ENCODE measurements around the gene LGALS9C.
"Not testable (repeated sequence)": the region's sequence is repeated elsewhere in the genome, so short reads cannot be mapped to it uniquely, and the experiment has no call there.

The LGALS9C gene

DNA sequence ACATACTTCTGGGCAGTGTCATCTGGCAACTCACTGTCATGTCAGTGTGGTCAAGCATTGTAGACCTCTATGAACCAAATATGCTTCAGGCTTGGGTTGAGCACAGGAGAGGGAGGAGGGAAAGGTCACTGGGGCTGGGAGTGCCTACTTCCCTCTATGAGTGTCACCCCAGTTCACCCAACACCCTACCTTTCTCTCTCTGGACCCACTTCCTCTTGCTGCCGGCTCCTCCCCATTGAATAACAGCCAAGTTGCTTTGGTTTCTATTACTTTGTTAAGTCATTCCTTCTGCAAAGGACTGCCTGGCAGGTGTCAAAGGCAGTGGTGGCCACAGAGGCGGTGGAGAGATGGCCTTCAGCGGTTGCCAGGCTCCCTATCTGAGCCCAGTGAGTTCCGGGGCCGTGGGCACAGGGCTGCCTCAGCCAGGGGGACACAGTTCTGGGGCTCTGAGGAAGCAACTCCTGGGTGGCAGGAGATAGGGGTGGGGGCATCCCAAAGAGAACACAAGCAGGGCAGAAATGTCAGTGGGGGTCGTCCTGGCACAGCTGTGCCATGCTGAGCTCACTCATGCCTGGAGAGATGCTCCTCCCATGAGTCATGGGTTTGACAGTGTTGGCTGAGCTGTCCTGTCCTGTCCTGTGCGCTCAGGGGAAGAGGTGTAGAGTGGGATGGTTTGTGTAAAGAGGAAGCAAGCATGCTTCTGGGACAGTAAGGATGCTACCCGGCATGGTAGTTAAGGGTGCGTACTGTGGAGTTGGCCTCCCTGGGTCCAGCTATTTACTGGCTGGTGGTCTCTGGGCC is at the start of gene LGALS9C:
LGALS9C (plus strand) TSS at position 282 of the 801 bp plus-strand sequence; CDS start at position 348, 66 bp downstream.
- DNase-seq (ENCODE audit: low read depth) = not testable (repeated sequence)

DNA sequence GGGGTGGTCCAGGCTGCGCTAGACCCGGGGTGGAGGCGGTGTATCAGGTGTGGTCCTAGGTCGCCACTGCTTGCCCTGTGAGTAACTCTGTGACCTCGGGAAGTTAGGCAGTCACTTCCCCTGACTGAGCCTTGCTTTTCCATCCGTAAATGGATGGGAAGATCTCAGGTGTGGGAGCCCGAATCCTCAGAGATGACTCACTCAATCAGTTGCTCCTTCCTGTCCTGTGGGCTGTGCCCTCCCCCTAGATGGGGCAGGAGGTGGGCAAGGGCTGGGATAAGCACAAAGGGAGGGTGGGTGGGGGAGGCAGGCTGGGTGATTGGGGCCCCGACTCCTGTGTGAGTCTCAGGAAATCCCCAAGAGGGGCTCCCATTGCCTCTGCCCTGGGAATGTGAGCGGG is 44.4 kb upstream of the LGALS9C start:
- not testable (repeated sequence) for DNase-seq (ENCODE audit: low read depth)

DNA sequence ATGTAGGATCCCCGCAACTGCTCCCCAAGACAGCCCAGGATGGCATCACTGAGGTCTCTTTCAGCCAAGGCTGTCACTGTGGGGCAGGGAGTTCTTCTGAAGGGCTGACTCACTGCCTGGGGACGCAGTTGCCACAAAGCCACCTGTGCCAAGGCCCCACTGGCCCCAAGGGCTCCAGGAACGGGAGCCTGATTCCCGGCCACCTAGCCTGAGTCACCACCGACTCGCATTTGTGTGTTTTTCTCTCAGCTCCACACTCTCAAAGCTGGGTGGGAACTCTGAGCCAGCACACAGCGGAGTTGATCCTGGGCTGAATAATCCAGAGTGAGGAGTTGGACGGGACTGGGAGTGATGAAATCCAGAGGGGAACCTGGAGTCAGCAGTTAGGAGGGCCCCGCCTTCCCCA is 37.1 kb upstream of the LGALS9C start:
- not testable (repeated sequence) for DNase-seq (ENCODE audit: low read depth)

DNA sequence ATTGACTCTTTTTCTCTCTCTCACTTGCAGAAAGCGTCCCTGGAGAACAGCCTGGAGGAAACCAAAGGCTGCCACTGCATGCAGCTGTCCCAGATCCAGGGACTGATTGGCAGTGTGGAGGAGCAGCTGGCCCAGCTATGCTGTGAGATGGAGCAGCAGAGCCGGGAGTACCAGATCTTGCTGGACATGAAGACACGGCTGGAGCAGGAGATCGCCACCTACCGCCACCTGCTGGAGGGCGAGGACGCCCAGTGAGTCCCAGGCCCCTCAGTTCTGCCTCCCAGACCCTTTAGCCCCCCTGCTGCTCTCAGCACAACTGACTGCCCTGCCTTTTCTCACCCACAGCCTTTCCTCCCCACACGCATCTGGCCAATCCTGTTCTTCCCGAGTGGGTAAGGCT is 34.5 kb upstream of the LGALS9C start:
- DNase-seq (ENCODE audit: low read depth) = not testable (repeated sequence)

DNA sequence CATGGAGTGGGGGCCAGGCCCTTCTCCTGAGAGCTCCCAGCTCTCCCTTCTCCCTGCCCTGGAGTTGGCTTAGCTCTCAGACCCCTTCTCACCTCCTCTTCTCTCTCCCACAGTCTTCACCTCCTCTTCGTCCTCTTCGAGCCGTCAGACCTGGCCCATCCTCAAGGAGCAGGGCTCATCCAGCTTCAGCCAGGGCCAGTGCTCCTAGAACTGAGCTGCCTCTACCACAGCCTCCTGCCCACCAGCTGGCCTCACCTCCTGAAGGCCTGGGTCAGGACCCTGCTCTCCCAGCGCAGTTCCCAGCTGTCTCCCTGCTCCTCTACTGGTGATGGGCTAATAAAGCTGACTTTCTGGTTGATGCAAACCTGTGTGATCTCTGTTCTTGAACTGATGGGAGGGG is 34.1 kb upstream of the LGALS9C start:
- DNase-seq (ENCODE audit: low read depth) = not testable (repeated sequence)

DNA sequence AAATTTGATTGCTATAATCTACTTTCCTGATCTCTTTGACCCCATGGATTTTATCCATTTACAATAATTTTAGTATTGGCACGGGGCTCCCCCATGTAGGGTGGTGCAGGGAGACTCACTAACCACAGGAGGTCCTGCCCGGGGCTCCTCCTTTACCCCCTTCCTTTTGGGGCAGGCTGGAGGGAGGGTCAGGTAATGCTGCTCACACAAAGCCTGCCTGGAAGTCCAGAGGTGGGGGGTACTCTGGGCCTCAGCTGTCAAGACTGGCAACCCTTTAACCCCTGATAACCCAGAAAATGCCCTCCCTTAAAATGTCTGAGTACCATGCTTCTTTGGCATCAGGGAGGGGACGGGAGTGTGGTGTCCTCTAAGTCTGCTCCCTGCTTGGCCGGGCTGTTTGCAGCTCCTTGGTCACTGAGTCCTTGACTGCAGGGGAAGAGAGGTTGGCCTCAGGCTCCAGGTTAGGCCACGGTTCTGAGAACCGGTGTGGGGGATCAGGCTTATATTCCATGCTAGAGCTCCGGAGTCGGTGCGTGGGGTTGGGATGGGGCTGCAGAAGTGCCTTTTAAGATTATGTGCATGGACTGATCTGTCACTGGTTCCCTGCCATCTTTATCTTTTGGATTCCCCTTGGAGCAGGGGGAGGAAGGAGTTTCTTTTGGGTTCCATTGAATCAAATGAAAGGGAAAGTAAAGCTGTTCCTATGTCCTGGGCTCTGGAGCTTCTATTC is 28.9 kb upstream of the LGALS9C start:
- not testable (repeated sequence) for DNase-seq (ENCODE audit: low read depth)

DNA sequence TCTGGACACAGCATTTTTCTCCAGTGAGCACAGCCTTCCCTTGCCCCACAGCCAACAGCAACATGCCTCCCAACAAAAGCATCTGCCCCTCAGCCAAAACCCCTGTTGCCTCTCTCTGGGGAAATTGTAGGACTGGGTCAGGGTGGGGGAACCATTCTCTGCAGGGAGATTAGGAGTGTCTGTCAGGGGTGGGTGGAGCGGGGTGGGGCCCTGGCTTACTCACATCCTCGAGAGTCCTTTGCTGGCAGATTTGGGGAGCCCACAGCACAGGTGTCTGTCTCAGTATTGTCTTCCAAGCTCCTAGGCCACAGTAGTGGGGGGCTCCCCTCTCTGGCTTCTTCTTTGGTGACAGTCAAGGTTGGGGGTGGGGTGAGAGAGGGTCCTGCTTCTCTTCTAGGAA is 28.3 kb upstream of the LGALS9C start:
- DNase-seq (ENCODE audit: low read depth) = not testable (repeated sequence)

DNA sequence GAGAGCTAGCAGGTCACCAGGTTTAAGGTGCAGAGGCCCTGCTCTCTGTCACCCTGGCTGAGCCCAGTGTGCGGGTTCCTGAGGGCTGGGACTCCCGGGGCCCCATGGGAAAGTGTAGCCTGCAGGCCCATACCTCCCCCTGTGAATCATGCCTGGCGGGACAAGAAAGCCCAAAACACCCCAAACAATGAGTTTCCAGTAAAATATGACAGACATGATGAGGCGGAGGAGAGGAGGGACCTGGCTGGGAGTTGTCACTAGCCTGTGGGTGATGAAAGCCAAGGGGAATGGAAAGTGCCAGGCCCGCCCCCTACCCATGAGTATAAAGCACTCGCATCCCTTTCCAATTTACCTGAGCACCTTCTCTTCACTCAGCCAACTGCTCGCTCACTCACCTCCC is 26.8 kb upstream of the LGALS9C start:
- DNase-seq (ENCODE audit: low read depth) = not testable (repeated sequence)

DNA sequence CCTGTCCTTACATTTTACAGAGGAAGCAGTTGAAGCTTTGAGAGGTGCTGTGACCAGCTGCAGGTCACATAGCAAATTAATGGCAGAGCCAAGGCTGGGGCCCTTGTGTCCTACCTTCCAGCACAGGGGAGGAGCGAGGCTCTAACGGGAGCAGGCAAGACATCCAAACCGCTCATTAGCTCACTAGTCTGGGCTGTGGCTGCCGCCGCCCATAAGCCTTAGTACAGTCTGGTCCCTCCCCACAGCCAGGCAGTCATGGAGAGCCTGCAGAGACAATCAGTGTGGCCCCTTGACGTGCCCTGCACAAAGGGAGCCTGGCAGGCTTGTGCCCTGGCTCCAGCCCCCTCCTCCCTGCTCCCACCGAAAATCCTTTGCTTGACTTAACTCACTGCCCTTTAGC is 25.6 kb upstream of the LGALS9C start:
- not testable (repeated sequence) for DNase-seq (ENCODE audit: low read depth)

DNA sequence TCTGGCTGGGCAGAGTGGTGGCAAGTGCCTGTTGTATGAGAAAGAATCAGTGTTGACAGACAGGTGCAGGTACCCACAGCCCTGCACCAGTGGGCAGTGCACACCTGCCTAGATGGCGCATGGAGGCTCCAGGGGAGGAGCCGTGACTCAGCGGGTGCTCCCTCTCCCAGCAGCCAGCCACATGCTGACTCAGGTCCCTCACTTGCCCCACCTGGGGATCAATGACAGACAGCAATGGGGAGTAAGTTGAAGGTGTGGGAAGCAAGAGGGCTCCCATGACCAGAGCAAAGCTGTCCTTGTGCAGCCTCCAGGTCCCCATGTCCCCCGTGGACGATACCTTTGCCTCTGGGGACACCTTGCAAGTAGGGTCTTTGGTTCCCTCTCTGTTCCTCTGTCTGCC is 24.6 kb upstream of the LGALS9C start:
- DNase-seq (ENCODE audit: low read depth) = not testable (repeated sequence)

DNA sequence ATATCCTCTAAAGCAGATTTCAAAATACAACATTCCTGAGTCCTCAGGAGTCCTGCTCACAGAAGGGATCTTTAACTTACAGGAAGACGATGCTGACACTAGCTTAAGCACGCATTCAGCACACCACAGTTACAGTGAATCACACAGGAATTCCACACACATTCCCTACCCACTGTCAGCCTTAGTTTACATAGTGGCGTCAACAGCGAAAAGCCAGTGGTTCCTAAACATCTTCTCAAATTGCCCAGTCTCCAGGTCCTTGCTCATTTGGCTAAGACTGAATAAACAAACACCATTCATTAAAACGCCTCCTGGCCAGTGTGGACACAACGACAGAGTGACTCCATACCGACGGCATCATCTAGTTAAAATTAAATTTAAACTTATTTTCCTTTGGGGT is 17.6 kb upstream of the LGALS9C start:
- peak; percentile 23 for DNase-seq (ENCODE audit: low read depth)

DNA sequence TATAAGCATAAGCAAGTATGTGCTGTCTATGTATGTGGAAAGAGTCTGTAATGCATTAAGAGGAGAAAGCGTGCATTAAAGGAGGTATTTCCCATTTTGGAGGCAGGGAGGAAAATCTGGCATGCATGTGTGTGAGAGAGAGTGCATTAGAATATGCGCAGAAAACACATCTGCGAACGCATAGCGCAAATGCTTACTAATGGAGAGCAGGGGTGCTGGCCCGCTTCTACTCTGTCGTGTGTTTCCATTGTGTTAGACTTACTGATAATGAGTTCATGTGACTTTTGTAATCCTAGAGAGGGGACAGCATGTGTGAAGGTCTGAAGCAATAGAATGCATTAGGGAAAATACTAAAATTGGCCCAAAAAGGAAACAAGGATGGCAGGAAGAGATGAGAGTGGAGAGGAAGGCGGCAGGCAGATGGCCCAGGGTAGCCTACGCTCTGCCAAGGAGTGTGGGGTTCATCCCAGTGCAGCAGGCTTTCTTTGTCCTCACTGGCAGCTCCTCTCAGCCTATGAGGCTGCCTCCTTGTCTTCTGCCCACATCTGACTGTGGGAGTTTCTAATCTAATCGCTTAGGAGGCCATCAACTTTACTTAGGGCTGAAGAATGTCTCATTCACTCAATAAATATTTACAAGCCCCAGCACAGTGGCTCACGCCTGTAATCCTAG is 12.6 kb upstream of the LGALS9C start:
- DNase-seq (ENCODE audit: low read depth) = not testable (repeated sequence)

DNA sequence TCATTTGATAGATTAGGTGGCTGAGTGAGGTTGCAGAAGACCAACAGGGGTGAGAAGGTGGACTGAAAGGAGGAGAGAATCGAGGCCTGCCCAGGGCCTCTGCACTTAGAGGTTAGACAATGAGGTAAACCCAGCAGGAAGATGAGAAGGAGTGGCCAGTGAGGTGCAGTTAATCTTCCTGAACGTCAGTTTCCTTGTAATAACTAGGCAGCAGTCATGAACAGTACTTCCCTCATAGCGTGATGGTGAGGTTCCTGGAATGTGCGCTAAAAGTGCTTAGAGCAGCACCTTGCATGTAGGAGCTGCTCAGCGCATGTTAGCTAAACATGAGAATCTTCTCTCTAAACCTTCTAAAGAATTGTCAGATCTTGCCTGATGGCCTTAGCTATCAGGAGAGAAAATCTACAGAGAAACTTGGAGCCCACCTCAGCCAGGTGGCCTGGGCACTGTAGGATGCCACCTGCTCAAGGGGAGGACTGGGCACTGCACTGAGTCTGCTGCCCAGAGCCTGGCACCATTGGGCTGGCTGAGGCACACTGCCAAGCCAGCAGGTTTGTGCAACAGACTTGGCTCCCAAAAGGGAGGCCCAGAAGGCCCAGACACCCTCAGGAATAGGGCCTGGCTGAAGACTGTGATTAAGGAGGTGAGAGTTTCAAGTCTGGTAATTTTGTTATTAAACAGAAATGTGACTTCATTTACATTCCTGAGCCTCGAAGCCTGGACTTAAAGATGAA is 10.2 kb upstream of the LGALS9C start:
- not testable (repeated sequence) for DNase-seq (ENCODE audit: low read depth)

DNA sequence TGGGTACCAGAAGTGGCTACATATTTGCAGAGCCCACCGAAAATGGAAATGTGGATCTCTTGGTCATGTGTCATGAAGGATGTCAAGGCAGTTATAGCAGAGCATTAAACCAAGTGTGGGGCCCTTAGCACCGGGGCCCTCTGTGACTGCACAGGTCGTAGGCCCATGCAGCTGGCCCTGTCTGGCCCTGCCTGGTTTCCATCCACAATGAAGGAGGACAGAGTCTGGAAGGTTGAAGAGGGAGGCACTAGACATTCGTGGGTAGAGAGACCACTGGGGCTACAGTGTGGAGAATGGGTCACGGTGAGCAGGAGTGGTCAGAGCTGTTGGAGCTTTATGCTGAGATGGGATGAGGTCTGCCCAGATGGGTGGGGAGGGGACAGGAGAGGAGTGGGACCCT is 9.6 kb upstream of the LGALS9C start:
- not testable (repeated sequence) for DNase-seq (ENCODE audit: low read depth)

DNA sequence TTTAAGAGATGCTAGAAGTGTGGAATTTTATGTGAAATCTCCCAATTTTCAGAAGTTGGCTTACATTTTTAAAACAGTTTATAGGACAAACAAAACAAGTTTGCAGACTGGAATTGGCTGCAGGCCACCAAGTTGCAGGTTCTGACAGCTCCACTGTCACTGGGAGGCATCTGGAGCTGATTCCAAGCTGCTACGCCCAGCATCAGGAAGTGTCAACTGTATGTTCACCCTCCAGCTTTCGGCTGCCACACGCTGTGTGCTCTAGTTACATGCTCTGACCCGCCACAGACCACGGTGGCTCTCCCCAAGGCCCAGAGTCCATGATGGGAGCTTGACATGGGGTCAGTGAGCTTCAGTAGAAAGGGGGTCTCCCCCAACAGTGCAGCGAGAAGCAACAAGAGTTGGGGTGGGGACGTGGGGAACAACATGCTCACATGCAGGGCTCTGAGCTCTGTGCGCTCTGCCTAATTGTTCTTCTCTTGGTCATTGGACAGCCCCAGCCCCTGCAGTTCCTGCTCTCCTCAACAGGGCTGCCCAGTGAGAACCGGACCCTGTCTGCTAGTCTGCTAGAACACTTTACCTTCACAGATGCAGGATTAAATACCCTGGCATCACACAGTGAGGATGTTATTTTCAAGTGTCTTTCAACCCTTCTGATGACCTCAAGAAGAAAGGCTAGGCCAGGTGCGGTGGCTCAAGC is 8.0 kb upstream of the LGALS9C start:
- not testable (repeated sequence) for DNase-seq (ENCODE audit: low read depth)

DNA sequence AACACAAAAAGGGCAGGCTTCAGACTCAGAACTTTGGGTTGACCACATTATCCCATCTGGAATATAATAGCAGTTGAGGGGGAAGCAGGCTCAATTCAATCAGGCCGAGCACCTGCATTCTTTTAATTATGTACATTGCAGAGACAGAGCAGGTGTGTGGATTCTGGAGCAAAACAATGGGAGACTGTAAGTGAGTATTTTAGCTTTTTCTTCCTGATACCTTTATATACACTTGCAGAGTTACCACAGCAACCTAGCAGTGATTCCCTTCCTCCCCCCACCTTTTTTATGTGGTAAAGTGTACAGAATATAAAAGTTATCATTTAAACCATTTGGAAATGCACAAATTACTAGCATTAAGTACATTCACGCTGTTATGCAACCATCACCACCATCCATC is 6.8 kb upstream of the LGALS9C start:
- DNase-seq (ENCODE audit: low read depth) = not testable (repeated sequence)

DNA sequence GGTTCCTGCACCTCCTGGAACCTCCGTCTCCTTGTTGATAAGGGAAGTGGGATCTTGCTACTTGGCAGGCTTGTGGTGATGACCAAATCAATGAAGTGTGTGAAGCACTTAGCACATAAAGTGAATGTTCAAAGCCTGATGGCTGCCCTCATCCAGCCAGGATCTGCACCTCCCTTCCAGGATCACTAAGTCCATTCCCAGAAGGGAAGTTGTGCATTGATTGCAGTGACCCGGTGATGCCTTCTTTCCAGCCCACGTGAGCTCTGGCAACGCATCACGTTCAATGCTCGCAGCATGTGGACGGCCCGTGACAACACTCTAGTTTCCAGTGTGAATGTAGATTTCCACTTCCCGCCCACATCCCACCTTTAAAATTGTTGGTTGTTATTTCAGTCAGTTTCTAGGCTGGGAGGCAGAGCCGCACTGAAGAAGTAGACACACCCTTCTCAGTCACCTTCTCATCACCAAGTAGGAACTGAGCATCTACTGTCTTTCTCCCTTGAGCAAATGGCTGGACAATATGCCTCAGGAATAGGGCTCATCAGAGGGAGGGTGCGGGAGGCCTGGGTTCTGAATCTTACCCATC is 6.2 kb upstream of the LGALS9C start:
- DNase-seq (ENCODE audit: low read depth) = not testable (repeated sequence)

DNA sequence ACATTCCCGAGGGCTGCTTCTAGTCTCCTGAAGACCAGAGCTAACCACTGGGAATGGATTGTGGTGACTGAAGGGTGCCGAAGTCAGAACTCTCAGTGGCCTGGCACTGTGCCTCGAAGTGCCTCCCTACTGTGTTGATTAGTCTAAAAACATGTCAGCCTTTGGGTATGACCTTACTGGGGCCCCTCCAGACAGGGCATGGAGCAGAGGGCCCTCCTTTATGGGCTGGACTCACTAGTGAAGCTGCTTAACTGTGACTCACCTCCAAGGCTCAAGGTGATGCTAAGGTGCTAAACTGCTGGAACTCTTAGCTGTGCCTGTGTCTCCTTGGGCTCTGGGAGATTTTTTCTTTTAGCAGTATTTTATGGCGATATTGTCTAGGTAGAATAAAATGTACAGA is 2.6 kb upstream of the LGALS9C start:
- not testable (repeated sequence) for DNase-seq (ENCODE audit: low read depth)

DNA sequence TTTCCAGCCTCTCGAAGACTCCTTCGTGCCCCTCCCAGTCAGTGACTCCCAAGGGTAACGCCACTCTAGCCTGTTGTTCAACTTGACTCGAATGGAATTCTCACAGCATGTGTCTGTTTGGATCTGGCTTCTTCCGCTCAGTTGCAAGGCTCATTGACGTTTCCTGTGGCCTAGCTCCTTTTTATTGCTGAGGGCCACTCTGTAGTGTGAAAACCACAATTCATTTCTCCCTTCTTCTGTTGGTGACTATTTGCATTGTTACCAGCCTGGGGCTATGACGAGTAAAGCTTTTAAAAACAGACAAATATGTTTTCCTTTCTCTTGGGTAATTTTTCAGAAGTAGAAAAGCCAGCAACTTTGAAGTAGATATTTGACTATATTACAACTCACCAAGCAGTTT is 1.8 kb upstream of the LGALS9C start:
- DNase-seq (ENCODE audit: low read depth) = not testable (repeated sequence)

DNA sequence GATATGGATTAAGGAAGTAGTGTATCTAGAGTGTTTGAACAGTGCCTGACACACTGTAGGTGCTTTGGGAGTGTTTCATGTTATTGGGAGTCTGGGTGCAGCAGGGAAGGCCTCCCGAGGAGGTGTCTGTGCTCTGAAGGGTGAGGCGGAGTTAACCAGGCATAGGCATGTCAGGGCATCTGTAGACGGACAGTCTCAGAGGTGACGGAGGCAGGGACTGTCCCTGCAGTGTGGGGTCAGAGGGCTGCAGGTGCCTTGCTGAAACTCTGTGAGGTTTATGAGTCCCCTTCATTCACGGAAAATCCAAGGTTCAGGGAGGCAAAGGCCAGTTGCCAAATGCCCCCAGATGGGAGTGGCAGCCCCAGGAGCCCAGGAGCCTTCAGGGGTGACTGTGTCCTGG is 778 bp downstream of the LGALS9C start:
- not testable (repeated sequence) for DNase-seq (ENCODE audit: low read depth)

DNA sequence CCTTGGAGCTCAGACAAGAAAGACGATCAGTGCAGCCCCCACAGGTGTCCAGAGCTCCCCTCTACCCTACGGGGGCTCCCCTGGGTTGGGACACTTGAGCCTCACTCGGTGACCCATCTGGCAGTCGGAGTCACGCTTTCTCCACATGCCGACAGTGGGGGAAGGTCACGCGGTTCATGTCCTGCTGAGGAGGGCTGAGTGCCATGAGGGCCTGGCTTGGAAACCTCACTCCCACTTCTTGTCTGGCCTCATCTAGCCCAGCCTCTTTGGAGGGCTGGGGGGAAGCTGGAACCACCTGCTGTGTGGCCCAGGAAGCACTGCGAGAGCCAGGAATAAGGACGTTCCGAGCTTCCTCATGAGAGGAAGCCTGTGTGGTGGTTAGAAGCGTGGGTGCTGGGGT is 1.8 kb downstream of the LGALS9C start:
- not testable (repeated sequence) for DNase-seq (ENCODE audit: low read depth)
